Kidney epithelial cell (primary cell): ENCODE measurements around the gene ZNF490. TPM values are rescaled to one million over a fixed set of nuclear protein-coding genes. Genes with fewer than 3 reads are reported as not detected.
"Not testable (repeated sequence)": the region's sequence is repeated elsewhere in the genome, so short reads cannot be mapped to it uniquely, and the experiment has no call there.

Experiments
- DNase-seq: peaks from one replicate; pipeline ENCODE4 v3.0.0-alpha.2; 2010; ENCODE audit warnings: low read depth
- H3K27me3 ChIP-seq: 2 replicates; pipeline ENCODE4 v1.6.0; 2011; ENCODE audit warnings: low read length; ENCODE audit not compliant: control insufficient read depth, insufficient read depth
- H3K36me3 ChIP-seq: 2 replicates; pipeline ENCODE4 v1.5.1; 2011; ENCODE audit warnings: low read length; ENCODE audit not compliant: control insufficient read depth, insufficient read depth
- H3K4me3 ChIP-seq: 2 replicates; pipeline ENCODE4 v1.5.1; 2011; ENCODE audit warnings: low read depth, mild to moderate bottlenecking, control low read depth, low read length
- total RNA-seq: library from RNA; depleted of rRNA; stranded (reverse); fragments of >200 nt; gene quantifications from 2 replicates; pipeline ENCODE4 v1.2.3, GENCODE V29; 2015
- TF ChIP-seq, protein P1 (sequence below): IDR thresholded peaks from 2 replicates; pipeline ENCODE4 v1.5.1; 2011; ENCODE audit warnings: mild to moderate bottlenecking, moderate library complexity, low read length, control low read depth, inconsistent platforms; ENCODE audit not compliant: insufficient read depth, poor library complexity, severe bottlenecking

Gene ZNF490
- total RNA-seq, 1 donor from 2014 or later = 6.0 TPM

DNA sequence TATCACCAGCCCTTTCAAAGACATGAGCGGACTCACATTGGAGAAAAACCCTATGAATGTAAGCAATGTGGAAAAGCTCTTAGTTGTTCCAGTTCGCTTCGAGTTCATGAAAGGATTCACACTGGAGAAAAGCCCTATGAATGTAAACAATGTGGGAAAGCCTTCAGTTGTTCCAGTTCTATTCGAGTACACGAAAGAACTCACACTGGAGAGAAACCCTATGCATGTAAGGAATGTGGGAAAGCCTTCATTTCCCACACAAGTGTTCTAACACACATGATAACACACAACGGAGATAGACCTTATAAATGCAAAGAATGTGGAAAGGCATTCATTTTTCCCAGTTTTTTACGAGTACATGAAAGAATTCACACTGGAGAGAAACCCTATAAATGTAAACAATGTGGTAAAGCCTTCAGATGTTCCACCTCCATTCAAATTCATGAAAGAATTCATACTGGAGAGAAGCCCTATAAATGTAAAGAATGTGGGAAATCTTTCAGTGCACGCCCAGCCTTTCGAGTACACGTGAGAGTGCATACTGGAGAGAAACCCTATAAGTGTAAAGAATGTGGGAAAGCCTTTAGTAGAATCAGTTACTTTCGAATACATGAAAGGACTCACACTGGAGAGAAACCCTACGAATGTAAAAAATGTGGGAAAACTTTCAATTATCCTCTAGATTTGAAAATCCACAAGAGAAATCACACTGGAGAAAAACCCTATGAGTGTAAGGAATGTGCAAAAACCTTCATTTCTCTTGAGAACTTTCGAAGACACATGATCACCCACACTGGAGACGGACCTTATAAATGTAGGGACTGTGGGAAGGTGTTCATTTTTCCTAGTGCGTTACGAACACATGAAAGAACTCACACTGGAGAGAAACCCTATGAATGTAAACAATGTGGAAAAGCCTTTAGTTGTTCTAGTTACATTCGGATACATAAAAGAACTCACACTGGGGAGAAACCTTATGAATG is 17.7 kb upstream of the ZNF490 start:
- H3K27me3 ChIP-seq = no peaks in the 10 kb centered on the region
- TF ChIP-seq, protein P1, sequence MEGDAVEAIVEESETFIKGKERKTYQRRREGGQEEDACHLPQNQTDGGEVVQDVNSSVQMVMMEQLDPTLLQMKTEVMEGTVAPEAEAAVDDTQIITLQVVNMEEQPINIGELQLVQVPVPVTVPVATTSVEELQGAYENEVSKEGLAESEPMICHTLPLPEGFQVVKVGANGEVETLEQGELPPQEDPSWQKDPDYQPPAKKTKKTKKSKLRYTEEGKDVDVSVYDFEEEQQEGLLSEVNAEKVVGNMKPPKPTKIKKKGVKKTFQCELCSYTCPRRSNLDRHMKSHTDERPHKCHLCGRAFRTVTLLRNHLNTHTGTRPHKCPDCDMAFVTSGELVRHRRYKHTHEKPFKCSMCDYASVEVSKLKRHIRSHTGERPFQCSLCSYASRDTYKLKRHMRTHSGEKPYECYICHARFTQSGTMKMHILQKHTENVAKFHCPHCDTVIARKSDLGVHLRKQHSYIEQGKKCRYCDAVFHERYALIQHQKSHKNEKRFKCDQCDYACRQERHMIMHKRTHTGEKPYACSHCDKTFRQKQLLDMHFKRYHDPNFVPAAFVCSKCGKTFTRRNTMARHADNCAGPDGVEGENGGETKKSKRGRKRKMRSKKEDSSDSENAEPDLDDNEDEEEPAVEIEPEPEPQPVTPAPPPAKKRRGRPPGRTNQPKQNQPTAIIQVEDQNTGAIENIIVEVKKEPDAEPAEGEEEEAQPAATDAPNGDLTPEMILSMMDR = no peak
- DNase-seq = no peak
- no peak overlapping the region for H3K4me3 ChIP-seq
- H3K36me3 ChIP-seq = peaks cover 2% of the 10 kb centered on the region

DNA sequence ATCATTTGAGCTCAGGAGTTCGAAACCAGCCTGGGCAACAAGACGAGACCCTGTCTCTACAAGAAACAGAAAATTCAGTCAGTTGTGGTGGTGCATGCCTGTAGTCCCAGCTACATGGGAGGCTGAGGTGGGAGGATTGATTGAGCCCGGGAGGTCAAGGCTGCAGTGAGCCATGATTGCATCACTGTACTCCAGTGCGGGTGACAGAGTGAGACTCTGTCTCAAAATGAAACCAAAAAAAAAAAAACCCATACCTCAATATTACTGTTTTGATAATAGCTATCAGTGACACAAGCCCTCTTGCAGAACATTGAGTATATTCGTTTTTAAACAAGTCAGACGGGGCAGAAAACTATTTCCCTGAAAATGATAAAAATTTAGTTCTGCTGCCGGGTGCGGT is 16.3 kb upstream of the ZNF490 start:
- Histone ChIP-seq H3K27me3 (no peaks in the 10 kb centered on the region), H3K4me3 (no peak overlapping the region), H3K36me3 (peaks cover 2% of the 10 kb centered on the region)
- TF ChIP-seq, protein P1 = no peak
- no peak for DNase-seq

DNA sequence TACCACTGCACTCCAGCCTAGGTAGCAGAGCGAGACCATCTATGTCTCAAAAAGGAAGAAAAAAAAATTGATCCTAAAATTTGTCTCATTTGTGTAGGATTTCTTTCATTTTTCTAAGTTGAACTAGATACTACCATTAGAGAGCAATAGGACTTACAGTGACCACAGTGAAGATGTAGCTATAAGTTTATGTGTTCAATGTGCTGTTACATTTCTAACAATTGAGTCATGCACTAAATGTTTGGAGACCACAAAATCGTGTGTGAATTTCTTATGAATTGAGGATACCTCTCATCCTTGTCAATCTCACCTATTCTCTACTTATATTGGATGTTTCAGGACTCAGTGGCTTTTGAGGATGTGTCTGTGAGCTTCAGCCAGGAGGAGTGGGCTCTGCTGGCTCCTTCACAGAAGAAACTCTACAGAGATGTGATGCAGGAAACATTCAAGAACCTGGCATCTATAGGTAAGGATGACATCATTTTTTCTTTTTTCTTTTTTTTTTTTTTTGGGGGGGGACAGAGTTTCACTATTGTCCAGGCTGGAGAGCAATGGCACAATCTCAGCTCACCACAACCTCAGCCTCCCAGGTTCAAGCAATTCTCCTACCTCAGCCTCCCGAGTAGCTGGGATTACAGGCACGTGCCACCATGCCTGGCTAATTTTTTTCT is 12.9 kb upstream of the ZNF490 start:
- DNase-seq = no peak
- H3K4me3 ChIP-seq = no peak overlapping the region
- H3K36me3 ChIP-seq = peaks cover 2% of the 10 kb centered on the region
- TF ChIP-seq, protein P1 = no peak
- H3K27me3 ChIP-seq = no peaks in the 10 kb centered on the region

DNA sequence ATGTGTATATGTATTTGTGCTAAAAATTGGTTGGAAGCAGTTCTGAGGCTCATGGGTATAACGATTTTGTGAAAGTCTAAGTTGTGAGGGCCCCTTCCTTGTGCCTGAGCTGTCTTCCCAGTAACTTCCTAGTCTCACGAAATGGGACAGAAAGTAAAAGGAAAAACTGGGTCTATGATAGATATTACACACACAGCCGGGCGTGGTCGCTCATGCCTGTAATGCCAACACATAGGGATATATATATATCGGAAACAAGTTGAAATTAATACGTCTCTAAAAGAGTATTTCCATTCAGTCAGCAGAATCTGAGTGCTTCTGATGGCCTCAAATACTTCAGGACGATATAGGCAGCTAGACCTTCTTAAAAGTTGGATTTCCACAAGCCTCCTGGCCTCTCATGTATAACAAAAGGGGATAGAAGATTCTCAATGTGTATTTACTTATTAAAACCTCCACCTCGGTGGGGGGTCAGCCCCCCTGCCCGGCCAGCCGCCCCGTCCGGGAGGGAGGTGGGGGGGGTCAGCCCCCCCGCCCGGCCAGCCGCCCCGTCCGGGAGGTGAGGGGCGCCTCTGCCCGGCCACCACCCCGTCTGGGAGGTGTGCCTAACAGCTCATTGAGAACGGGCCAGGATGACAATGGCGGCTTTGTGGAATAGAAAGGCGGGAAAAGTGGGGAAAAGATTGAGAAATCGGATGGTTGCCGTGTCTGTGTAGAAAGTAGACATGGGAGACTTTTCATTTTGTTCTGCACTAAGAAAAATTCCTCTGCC is 10.8 kb upstream of the ZNF490 start:
- H3K4me3 ChIP-seq, H3K36me3 ChIP-seq, H3K27me3 ChIP-seq, DNase-seq: not testable (repeated sequence)

DNA sequence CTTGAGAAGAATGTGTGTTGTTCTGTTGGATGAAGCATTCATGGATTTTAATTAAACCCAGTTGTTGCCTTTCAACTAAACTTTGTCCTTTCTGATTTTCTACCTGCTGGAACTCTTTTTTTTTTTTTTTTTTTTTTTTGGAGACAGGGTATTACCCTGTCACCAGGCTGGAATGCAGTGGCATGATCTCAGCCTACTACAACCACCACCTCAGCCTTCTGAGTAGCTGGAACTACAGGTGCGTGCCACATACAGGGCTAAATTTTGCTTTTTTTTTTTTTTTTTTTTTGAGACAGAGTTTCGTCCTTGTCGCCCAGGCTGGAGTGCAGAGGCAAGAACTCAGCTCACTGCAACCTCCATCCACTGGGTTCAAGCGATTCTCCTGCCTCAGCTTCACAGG is 7.0 kb upstream of the ZNF490 start:
- Histone ChIP-seq H3K36me3 (no peaks in the 10 kb centered on the region), H3K4me3 (no peak overlapping the region), H3K27me3 (no peaks in the 10 kb centered on the region)
- TF ChIP-seq, protein P1 = no peak
- no peak for DNase-seq

DNA sequence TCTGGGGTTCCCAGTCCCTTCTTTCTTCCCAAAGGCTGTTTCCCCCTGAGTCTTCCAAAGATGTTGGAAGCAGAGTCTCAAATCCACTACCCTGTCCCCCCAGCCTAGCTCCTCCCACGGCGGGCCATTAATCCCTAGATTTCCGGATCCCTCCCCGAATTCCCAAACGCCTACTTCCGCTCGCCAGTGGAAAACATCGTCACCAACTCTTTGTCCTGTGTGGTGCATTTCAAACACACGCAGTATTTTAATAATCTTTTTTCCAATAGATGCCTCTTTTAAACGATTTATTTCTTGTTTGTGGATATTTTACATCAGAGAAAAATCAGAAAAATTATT is 717 bp upstream of the ZNF490 start:
- TF ChIP-seq, protein P1 = no peak
- H3K4me3 ChIP-seq = peak overlapping the region; percentile 79
- DNase-seq = no peak
- H3K27me3 ChIP-seq = no peaks in the 10 kb centered on the region
- peaks cover 1% of the 10 kb centered on the region for H3K36me3 ChIP-seq
